ENCODE results near the gene SOX30. TPM values are rescaled to one million over a fixed set of nuclear protein-coding genes. Genes with fewer than 3 reads are reported as not detected.
A peak's percentile ranks its signal among the peaks of the same experiment; 100 is the strongest.

The SOX30 gene
- total RNA-seq, 3 donors from 2014 or later (not counting 1 experiment from before 2014, with no cell fraction given): 0.09 TPM; not detected in 2

DNA sequence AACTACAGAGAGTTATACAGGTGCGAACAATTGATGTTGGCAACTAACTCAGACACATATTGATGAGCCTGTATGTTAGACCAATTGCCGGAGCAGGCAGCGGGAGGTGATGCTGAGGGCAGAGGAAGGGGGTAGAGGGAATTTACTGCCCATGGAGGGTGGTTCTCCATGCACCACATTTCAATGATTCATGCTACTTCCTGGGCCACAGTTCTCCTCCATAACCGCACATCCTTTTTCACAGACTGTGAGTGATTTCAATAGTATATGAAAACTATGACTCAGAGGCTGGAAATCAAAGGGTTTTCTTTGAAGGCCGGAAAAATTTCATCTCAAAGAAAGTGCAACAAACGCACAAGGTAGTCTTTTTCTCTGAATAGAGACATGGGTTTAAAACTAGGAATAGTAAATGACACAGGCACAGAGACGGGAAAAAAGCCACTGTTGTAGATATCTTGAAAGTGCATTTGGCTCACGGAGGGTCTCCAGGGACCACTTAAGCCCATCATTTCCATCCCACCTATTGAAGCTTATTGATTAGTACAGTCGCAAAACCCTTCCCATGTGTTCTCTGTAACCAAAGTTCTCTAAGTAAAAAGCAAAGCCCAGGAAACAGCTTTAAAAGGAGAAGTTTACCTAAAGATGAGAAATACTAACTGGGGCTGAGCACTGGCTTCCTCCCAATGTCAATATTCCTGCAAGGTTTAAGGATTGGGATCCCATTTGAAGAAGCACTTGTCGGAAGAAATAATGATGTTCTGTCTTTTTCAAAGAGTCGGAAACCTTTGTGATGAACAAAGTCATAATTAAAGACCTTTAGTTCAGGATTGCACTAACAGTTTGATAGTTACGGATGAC lies 48.7 kb downstream of the SOX30 start:
- no peaks in the 10 kb centered on the region for H3K36me3 Mint-ChIP-seq
- H3K4me1 Mint-ChIP-seq: peaks cover 35 to 37% of the 10 kb centered on the region in 2 donors
- no peaks in the 10 kb centered on the region for H3K36me3 ChIP-seq (ENCODE audit: control insufficient read depth, insufficient read depth, low read length)
- no peaks in the 10 kb centered on the region for H3K27me3 ChIP-seq (ENCODE audit: control insufficient read depth, insufficient read depth, low read length)
- 69% methylated on average over 11 of the region's 12 CpGs for WGBS (ENCODE audit: insufficient coverage)
- TF ChIP-seq, protein P1, sequence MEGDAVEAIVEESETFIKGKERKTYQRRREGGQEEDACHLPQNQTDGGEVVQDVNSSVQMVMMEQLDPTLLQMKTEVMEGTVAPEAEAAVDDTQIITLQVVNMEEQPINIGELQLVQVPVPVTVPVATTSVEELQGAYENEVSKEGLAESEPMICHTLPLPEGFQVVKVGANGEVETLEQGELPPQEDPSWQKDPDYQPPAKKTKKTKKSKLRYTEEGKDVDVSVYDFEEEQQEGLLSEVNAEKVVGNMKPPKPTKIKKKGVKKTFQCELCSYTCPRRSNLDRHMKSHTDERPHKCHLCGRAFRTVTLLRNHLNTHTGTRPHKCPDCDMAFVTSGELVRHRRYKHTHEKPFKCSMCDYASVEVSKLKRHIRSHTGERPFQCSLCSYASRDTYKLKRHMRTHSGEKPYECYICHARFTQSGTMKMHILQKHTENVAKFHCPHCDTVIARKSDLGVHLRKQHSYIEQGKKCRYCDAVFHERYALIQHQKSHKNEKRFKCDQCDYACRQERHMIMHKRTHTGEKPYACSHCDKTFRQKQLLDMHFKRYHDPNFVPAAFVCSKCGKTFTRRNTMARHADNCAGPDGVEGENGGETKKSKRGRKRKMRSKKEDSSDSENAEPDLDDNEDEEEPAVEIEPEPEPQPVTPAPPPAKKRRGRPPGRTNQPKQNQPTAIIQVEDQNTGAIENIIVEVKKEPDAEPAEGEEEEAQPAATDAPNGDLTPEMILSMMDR (IDR thresholded peaks at IDR 0.05): no peak
- H3K4me1 ChIP-seq (ENCODE audit: control insufficient read depth, insufficient read depth, low read length): peaks cover 29% of the 10 kb centered on the region
- H3K4me3 ChIP-seq (ENCODE audit: low read length): no peak overlapping the region
- H3K9me3 ChIP-seq (ENCODE audit: control insufficient read depth, insufficient read depth, low read length): no peaks in the 10 kb centered on the region
- intact Hi-C loops (cut with micrococcal nuclease): no loop called here
- H3K27ac ChIP-seq (ENCODE audit: low read length): peak overlapping the region; percentile 53
- peak overlapping the region; percentile 51 to 56 for H3K27ac Mint-ChIP-seq
- H3K4me3 Mint-ChIP-seq: peak overlapping the region; percentile 40
- peak in 2 of 3 donors; percentile 24 to 55 for ATAC-seq
- no peaks in the 10 kb centered on the region for H3K27me3 Mint-ChIP-seq (ENCODE audit: low read depth in 2 of 2)
- peak in 1 of 2 donors; percentile 81 for DNase-seq
- no peaks in the 10 kb centered on the region for H3K9me3 Mint-ChIP-seq

DNA sequence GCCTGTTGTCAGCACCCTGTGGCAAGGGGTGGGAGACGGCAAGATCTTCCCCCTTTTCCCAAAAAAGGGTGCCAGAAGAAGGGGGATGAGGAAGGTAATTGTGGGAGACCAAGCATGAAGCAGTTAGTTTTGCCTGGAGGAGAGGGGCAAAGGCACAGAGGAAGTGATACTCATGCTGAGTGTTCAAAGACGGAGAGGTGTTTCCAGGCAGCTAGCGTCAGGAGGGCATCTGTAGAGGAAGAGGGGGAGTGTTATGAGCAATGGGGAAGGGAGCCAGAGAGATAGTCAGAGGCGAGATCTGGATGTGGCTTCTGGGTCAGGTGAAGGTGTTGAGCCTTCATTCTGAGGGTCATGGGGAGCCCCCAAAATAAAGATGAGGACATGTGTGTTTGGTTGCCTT lies 49.7 kb downstream of the SOX30 start:
- DNase-seq (peak in 1 of 2 donors; percentile 45), ATAC-seq (no peak)
- H3K4me3 Mint-ChIP-seq: no peak overlapping the region
- 46% methylated on average over 4 of the region's 4 CpGs for WGBS (ENCODE audit: insufficient coverage)
- no peaks in the 10 kb centered on the region for H3K9me3 Mint-ChIP-seq
- Histone ChIP-seq H3K36me3 (ENCODE audit: control insufficient read depth, insufficient read depth, low read length) (no peaks in the 10 kb centered on the region), H3K4me1 (ENCODE audit: control insufficient read depth, insufficient read depth, low read length) (peaks cover 20% of the 10 kb centered on the region), H3K4me3 (ENCODE audit: low read length) (no peak overlapping the region), H3K9me3 (ENCODE audit: control insufficient read depth, insufficient read depth, low read length) (no peaks in the 10 kb centered on the region), H3K27me3 (ENCODE audit: control insufficient read depth, insufficient read depth, low read length) (no peaks in the 10 kb centered on the region), H3K27ac (ENCODE audit: low read length) (peak overlapping the region; percentile 53)
- H3K4me1 Mint-ChIP-seq: peaks cover 31 to 32% of the 10 kb centered on the region in 2 donors
- TF ChIP-seq, protein P1 (IDR thresholded peaks at IDR 0.05): no peak
- intact Hi-C loops (cut with micrococcal nuclease): no loop called here
- peak overlapping the region in 1 of 2 donors; percentile 9 for H3K27ac Mint-ChIP-seq
- no peaks in the 10 kb centered on the region for H3K27me3 Mint-ChIP-seq (ENCODE audit: low read depth in 2 of 2)
- H3K36me3 Mint-ChIP-seq: no peaks in the 10 kb centered on the region

DNA sequence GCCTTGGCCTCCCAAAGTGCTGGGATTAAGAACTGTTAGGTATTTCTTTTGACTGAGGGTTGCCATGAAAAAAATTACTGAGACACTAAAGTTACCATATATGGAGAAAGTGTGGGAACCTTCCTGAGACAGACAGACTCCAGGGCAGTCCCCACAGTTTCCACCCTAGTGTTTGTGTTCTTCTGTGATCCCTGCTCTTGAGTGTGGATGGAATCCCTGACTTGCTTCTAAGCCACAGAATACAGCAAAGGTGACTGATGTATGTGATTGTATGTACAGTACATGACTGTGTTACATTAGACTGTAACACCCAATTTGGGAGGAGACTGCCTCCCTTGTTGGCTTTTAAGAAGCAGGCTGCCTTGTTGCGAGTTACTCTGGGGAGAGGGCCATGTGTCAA lies 52.0 kb downstream of the SOX30 start:
- no peak overlapping the region for H3K27ac ChIP-seq (ENCODE audit: low read length)
- Mint-ChIP-seq H3K4me3 (no peak overlapping the region), H3K9me3 (no peaks in the 10 kb centered on the region), H3K27ac (no peak overlapping the region), H3K36me3 (no peaks in the 10 kb centered on the region), H3K4me1 (peaks cover 40 to 43% of the 10 kb centered on the region in 2 donors), H3K27me3 (ENCODE audit: low read depth in 2 of 2) (no peaks in the 10 kb centered on the region)
- 100% methylated on average over 1 of the region's 1 CpG for WGBS (ENCODE audit: insufficient coverage)
- ATAC-seq: no peak
- intact Hi-C loops (cut with micrococcal nuclease): no loop called here
- no peaks in the 10 kb centered on the region for H3K9me3 ChIP-seq (ENCODE audit: control insufficient read depth, insufficient read depth, low read length)
- peaks cover 24% of the 10 kb centered on the region for H3K4me1 ChIP-seq (ENCODE audit: control insufficient read depth, insufficient read depth, low read length)
- no peak overlapping the region for H3K4me3 ChIP-seq (ENCODE audit: low read length)
- TF ChIP-seq, protein P1 (IDR thresholded peaks at IDR 0.05): no peak
- no peaks in the 10 kb centered on the region for H3K36me3 ChIP-seq (ENCODE audit: control insufficient read depth, insufficient read depth, low read length)
- DNase-seq: no peak
- H3K27me3 ChIP-seq (ENCODE audit: control insufficient read depth, insufficient read depth, low read length): no peaks in the 10 kb centered on the region
